SKM-1 treated with dmso at 0.1 percent for 144 hours (cell line): ENCODE results near the gene FGD2.
"Not testable (repeated sequence)": the region's sequence is repeated elsewhere in the genome, so short reads cannot be mapped to it uniquely, and the experiment has no call there.

ENCODE experiments used
- DNase-seq: peaks from one replicate; lab custom pipeline; 2025; ENCODE audit not compliant: unreplicated experiment; lab: John Stamatoyannopoulos, UW

Gene FGD2

DNA sequence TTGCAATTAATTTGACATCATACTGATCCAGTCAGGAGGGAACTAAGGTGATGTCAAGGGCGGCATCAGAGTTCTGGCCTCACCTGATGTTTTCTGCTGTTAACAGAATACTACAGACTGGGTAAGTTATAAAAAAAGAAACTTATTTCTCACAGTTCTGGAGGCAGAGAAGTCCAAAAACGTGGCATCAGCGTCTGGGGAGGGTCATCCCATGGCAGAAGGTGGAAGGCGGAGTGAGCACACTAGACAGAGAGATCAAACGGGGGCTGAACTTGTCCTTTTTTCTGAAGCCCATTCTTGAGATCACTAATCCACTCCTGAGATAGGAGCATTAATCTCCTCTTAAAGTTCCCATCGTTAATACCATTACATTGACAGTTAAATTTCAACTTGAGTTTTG, 16.2 kb upstream of the FGD2 start:
- no peak for DNase-seq

DNA sequence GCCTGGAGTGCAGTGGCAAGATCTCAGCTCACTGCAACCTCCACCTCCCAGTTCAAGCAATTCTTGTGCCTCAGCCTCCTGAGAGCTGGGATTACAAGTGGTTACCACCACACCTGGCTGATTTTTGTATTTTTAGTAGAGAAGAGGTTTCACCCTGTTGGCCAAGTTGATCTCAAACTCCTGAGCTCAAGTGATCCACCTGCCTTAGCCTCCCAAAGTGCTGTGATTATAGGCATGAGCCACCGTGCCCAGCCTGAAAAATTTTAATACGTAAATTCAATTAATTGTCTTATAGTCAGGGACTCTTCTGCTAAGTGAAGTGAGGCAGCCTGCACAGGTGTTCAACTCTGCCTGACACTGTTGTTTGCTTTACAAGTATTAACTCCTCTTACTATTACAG, 15.1 kb upstream of the FGD2 start:
- DNase-seq: not testable (repeated sequence)

DNA sequence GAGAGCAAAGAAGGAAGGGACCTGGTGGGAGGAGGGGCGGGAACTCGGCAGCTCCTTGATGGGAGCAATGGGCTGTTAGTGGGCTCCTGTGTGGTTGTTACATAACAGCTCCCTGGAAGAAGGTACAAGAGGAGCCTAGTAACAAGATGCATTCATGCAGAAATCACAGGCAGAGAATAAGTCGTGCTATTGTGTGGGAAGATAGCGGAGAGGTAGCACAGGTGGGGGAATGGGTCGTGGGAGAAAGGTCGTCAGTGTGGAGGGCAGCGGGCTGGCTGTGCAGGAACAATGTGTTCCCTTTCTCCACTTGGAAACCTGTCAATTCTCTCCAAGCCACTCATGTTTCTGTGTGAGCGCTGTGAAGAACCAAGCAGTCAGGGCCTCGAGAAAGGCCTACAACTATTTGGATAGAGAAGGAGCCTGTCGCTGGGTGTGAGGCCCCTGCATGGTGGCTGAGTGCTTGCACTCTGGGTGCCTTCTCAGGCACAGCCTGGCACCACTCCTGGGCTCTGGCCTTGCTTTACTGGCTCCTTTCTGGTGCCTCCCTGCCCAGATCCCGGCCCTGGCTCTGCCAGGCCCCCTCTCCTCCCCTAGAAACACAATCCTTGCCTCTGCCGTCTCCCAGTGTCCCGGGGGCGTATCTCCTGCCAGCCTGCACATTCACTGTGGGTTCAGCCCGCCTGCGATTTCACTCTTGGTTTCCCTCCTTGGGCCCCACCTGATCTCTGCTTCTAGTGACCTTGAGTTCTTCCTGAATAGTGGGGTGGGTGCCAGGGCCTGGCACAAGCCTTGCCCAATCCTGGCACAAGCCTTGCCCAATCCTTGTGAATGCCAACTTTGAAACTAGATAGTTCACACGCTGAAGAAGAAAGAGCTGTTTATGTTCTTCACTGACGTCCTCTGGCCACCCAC, 7.4 kb upstream of the FGD2 start:
- no peak for DNase-seq

DNA sequence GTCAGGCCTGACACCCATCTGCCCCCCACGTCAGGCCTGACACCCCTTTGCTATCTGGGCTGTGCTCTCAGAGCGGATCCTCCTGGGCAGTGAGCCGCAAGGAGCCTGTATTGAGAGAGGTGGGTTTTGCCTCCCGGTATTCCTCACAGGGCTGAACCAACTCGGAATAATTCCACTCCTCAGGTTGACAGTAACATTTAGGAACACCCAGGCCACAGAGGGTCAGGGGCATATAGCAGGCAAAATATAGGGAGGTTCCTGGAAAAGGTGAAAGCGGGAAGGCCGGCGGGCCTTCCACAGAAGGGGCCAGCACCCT, 6.8 kb upstream of the FGD2 start:
- no peak for DNase-seq

DNA sequence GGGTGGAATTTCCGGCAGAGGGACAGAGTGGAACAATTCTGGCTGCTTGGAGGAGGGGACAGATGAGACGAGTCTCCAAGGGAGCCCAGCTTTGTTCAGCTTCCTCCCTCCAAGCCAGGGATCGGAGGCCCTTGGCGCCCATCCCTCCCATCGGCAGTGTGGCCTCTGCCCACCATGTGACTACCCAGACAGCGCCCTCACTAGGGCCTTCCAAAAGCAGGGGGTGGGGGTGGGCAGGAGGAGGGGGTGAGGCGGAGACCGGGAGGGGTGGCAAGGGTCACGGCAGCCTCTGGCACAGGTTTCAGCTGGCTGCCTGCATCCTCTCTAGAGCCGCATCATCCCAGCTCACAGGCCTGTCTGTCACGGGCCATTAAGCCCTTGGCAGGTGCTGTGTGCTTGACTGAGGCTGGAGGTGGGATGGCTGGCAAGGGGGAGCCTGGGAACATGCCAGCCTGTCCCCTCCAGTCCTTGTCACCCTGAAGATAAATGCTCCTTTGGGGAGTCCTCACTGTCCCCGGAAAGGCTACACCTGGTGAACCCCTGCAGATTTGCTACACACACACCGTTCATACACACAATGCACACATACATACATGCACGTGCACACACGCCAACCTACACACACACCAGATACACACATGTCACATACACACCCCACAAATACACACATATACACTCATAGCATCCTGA, 6.2 kb upstream of the FGD2 start:
- DNase-seq: no peak

DNA sequence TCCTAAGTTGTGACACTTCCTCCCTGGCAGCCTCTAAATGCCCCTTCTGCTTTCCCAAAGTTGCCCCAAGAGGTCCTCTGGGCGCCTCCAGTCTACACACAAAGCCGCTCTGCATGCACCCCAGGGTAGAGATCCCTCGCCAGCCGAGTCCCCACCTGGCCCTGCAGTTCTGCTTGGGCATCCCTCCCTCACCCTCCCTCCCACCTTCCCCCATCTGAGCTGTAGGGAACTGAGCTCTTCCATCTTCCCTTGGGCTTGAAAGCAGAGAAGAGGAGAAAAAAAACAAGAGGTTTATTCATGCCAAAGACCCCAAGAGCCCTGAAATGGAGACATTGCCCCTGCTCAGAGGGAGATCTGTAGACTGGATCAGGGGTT, 5.7 kb upstream of the FGD2 start:
- no peak for DNase-seq

DNA sequence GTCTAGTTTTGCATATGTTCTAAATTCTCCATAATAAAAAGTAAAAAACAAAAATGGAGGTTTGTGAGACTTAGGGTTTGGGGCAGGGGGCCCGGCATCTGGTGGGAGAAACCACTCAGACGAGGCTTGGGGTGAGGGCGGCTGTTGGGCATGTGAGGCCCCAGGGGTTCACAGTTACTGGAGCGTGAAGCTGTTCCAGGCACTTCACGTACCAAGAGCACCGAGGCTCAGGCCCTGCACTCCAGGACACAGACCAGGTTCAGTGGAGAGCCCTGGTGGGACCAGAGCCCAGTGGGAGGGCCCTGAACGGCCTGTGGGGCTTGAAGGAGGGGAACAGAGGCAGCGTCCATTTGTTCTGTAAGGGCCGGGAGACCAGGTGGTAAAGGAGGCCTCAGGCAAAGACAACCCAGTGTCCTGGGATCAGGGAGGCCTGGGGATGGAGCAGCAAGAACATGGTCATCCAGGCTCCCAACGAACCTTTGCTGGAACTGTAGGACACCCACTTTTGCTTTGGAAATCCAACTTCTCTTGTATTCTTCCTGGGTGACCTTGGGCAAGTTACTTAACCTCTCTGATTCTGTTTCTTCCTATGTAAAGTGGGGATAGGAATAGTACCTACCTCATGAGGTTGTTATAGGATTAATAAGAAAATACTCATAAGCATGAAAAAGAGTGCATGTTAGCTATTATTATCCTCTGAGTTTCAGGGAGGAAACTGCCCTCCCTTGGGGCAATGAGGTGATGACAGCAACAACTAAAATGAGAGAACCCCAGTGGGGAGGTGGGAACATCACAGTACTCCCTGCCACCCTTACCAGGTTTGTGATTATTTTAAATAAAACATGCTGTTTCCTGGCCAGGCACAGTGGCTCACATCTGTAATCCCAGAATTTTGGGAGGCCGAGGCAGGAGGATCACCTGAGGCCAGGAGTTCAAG, 1.1 kb upstream of the FGD2 start:
- no peak for DNase-seq

DNA sequence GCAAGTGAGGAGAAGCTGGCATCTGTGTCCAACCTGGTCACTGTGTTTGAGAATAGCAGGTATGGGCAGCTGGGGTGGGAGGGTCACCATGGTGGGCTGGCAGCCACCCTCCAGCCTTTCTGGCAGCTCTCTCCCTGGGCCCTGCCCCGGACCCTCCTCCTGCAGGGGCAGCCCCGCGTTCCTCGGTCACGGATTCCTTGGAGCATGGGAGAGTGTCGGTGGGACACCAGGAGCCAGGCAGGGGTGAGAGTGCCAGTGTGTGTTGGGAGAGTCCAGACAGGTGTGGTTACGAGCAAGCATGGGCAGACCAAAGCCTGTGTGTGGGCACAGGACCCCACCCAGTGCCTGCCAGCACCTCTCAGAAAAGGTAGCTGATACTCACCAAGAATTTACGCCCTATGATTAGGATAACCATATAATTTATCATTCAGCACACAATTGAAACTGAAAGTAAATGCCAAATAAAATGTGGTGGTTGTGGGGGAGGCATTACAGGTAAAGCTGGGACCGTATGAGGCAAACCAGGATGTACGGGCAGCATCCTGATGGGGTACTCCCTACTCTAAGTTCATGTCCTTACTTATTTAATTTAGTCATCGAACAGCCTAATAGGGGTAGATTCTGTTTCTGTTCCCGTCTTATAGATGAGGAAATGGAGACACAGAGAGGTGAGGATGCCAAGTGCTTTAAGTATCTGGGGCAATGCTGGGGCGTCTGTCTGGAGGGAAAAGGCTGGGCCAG, 542 bp downstream of the FGD2 start:
- no peak for DNase-seq

DNA sequence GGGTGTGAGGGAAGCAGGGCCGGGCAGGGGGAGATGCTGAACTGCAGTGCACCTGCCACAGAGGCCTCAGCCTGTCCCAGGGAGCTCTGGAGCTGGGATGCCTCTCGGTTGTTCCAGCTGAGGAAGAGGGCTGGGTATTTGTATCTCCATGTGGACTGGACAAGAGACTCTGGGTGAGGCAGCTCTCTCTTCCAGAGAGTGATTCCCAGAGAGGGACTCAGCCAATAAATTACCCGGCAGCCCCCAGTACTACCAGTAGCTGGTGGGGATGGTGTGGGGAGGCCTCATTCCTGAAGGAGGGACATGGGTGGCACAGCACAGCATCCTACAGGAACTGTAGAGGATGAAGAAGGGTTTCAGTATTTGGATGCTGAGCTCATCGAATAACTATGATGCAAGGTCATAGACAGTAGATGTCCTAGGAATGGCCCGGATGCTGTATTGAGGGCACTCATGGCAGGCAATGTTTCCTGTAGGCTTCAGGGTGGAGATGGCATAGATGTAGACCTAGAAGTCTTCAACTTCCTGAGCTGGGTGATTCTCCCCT, 1.4 kb downstream of the FGD2 start:
- no peak for DNase-seq

DNA sequence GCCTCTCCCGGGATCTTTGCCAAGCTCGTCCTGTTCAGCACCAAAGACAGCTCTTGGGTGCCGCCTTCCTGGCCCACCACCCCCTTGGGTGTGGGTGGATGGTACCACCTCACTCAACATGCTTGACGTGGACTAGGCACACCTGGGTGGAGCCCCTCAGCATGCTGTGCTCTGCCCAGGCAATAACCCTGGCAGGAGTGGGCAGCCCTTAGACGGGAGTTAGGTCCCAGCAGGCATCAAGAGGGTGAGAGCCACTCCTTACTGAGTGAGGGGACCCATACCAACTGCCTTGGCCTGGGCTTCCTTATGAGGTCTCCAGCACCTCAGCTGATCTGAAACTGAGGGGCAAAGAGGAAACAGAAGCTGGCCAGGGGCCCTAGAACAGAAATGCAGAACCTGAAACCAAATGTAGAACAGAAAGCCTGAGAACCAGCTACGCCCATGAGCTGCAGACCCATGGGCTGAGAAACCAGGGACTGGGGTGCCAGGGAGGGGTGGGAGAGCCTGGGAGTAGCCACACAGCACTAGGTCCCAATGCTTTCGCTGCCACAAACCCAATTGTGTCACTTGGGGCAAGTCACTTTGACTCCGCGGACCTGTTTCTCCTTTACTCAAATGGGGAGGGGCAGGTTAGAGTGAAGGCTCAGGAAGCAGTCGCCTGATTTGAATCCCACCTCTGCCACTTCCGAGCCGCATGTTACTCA, 2.0 kb downstream of the FGD2 start:
- peak; percentile 59 for DNase-seq

DNA sequence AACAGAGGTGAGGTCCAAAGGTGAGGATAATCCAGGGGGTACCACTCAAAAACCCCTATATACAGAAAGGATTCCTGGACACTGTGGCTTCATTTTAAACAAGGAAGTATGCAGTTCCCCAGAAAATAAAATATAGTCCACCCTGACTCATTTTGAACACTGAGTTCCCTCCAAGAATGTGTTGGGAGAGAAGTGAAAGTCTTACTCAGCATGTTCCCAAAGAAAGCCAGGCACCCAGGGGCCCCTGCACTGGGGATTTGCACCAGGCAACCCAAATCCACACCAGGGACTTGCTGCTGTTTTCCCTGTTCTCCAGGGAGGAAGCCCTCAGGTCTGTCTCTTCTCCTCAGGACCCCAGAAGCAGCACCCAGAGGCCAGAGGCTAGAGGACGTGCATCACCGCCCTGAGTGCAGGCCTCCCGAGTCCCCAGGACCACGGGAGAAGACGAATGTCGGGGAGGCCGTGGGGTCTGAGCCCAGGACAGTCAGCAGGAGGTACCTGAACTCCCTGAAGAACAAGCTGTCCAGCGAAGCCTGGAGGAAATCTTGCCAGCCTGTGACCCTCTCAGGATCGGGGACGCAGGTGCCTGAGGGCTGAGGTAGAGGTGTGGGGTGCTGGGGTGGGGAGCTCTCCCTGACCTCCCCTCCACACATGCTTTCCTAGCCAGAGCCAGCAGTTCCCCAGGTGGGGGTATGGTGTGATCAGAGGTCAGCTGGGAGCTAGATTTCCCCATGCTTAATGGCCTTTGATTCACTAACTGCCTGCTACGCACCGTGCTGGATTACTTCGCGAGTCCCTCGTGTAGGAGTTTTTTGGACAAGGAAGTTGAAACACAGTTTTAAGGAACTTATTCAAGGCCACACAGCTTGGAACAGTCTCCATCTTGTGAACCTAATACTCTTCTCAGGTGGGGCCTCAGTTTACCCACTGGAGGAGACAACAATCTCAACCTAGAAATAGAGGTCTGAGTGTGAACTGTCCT, 3.3 kb downstream of the FGD2 start:
- DNase-seq: no peak

DNA sequence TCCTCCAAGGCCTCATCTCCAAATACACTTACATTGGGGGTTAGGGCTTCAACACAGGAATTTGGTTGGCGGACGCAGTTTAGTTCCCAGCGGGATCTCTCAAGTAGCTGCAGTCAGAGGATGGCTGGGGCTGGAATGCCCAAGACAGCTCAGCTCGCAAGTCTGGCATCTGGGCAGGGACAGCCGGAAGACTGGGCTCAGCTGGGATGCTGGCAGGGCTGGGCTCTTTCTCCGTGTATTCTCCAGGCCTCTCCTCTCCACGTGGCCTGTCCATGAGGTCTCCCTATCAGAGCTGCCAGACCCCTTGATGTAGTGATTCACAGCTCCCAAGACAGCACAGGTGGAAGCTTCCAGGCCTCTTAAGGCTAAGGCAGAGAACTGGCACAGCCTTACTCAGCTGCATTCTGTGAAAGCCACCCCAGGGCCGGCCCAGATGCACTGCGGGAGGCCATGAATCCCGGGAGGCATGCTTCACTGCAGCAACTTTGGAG, 5.0 kb downstream of the FGD2 start:
- no peak for DNase-seq

DNA sequence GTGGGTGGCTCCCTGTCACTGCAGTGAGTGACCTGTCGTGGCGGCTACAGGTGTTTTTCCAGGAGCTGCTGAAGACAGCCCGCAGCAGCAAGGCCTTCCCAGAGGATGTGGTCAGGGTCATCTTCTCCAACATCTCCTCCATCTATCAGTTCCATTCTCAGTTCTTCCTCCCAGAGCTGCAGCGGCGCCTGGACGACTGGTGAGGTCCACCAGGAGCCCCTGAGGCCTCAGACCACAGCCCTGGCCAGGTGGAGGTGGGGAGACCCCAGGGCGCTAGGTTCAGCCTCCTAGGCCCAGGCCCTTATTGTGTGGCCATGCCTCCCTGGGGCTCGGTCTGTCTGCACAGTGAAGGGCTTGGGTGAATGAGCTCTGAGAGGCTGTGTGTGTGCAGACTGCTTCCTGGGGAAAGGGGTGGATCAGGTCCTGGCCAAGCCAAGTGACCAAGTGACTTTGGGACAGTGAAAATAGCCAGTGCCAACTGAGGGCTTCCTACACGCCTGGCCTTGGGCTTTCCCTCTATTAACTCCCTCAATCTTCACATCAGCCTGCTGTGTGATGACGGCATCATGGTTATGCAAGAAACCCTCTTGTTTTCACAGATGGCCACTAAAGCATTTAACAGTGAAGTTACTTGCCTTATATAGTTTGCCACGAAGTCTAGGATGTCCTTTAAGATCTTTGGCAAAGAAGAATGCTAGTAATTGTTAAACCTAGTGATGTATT, 6.4 kb downstream of the FGD2 start:
- DNase-seq: no peak

DNA sequence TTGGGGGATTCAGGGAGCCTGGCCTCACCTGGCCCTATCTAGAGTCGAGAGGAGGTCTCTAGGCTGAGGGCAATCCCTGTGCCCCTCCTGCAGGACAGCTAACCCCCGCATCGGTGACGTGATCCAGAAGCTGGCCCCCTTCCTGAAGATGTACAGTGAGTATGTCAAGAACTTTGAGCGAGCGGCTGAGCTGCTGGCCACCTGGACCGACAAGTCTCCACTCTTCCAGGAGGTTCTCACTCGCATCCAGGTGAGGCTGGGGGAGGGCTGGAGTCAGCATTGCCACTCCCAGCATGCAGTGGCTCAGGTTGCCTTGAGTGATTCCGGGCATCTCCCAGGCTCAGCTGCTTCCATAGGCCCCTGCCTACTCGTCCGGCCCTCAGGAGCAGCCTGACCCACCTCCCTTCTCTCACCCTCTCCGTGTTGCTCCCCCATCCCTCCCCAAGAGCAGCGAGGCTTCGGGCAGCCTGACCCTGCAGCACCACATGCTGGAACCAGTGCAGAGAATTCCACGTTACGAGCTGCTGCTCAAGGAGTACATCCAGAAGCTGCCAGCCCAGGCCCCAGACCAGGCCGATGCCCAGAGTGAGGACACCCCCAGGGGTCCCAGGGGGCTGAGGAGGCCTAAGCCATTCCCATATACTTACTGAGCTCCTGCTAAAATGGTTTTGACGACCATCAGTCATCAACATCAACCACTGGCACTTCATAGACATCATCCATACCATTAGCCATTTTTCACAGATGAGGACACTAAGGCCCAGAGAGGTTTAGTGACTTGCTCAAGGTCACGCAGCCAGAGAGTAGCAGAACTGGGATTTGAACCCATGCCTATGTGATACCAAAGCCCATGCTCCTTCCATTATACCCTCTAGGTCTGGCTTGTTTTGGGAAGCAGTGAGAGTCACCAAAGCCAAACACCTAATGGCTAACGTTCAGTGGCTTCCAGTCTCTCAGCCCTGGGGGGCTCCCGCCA, 8.3 kb downstream of the FGD2 start:
- no peak for DNase-seq

DNA sequence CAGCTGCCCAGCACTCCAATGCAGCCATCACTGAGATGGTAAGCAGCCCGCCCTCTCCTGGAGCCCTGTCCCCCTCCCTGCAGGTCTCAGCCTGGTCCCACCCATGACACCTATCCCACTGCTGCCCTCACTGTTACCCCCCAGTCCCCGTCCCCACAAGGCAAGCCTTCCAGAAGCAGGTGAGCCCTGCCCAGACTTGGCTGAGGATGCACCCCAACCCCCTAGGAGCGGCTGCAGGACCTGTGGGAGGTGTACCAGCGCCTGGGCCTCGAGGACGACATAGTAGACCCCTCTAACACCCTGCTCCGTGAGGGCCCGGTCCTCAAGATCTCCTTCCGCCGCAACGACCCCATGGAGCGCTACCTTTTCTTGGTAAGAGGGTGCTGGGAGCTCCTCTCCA, 9.2 kb downstream of the FGD2 start:
- DNase-seq: no peak

DNA sequence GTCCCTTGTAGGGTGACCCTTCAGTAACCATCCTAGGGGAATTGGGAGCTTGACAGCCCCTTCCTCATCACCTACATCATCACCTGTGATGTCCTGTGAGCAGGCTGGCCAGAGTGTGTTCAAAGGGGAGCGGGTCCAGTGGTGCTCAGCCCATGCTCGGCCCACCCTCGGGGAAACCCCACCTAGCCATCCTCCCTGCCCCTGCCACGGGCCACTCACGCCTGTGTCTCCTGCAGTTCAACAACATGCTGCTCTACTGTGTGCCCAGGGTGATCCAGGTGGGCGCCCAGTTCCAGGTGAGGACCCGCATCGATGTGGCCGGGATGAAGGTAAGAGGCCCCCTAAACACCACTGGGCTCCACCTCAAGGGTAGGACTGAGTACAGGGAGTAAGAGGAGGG, 10.1 kb downstream of the FGD2 start:
- DNase-seq: no peak

DNA sequence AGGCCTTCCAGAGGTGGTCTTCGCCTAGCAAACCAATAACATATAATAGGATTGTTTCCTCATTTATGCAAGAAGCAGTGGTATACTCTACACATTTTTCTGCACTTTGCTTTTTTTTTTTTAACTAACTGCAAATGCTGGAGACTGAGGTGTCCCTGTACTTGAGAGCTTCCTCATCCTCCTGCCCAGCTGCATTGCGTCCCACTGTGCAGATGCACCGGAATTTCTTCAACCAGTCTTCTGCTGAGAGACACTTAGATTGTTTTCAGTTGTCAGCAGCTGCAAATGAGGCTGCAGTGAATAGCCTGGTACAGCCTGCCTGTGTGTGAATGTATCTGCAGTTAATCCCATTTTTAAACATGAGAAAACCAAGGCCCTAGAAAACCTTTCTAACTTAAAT, 11.5 kb downstream of the FGD2 start:
- DNase-seq: no peak
